Measurements from ENCODE around the gene CWC25. TPM values are rescaled to one million over a fixed set of nuclear protein-coding genes. Genes with fewer than 3 reads are reported as not detected.

The CWC25 gene
- total RNA-seq, 1 experiment from 2014 or later = 12.3 TPM

Other genes starting within 250 kb of the CWC25 start
- 0.02 TPM in 1 of 2 replicates, not detected in the other for gene SRCIN1, start 219.4 kb downstream of the CWC25 start, total RNA-seq (2014; rRNA removed; shearing (Covaris generic))
- gene EPOP, start 150.4 kb downstream of the CWC25 start, total RNA-seq (2014; rRNA removed; shearing (Covaris generic)) = 6.1 and 6.6 TPM in 2 replicates
- gene MLLT6, start 120.0 kb downstream of the CWC25 start, total RNA-seq (2014; rRNA removed; shearing (Covaris generic)) = 24.2 and 35.5 TPM in 2 replicates
- 11.6 and 14.5 TPM in 2 replicates for gene CISD3, start 95.0 kb downstream of the CWC25 start, total RNA-seq (2014; rRNA removed; shearing (Covaris generic))
- 10.7 and 13.8 TPM in 2 replicates for gene PCGF2, start 77.0 kb downstream of the CWC25 start, total RNA-seq (2014; rRNA removed; shearing (Covaris generic))
- 239 and 280 TPM in 2 replicates for gene PSMB3, start 72.6 kb downstream of the CWC25 start, total RNA-seq (2014; rRNA removed; shearing (Covaris generic))
- gene PIP4K2B, start 25.8 kb downstream of the CWC25 start, total RNA-seq (2014; rRNA removed; shearing (Covaris generic)) = 39.8 and 41.8 TPM in 2 replicates
- 2,556 and 2,769 TPM in 2 replicates for gene RPL23, start 28.4 kb upstream of the CWC25 start, total RNA-seq (2014; rRNA removed; shearing (Covaris generic))
- gene LASP1, start 44.7 kb upstream of the CWC25 start, total RNA-seq (2014; rRNA removed; shearing (Covaris generic)) = 36.7 and 38.8 TPM in 2 replicates
- gene FBXO47, start 142.1 kb upstream of the CWC25 start, total RNA-seq (2014; rRNA removed; shearing (Covaris generic)) = not detected in 2 replicates

Measured in SJCRH30 (cell line).